HepG2 (cell line): Measurements from ENCODE around the gene CDH1. TPM values are rescaled to one million over a fixed set of nuclear protein-coding genes. Genes with fewer than 3 reads are reported as not detected.

ENCODE experiments used
- CBFB ChIP-seq: sonication (generic); formaldehyde crosslinking; IDR thresholded peaks from 2 replicates; pipeline ENCODE4 v1.4.0; 2020; ENCODE audit warnings: missing genetic modification reagents
- CSRNP1 ChIP-seq: sonication (generic); formaldehyde crosslinking; IDR thresholded peaks from 2 replicates; pipeline ENCODE4 v1.8.1; 2023; ENCODE audit warnings: mild to moderate bottlenecking, missing genetic modification reagents
- DMAP1 ChIP-seq: IDR thresholded peaks from 2 replicates; pipeline ENCODE4 v1.6.1; 2016
- ETV5 ChIP-seq: IDR thresholded peaks from 2 replicates; pipeline ENCODE4 v1.6.1; 2018; ENCODE audit warnings: missing biosample characterization, missing genetic modification reagents, inconsistent platforms, borderline replicate concordance
- GTF3A ChIP-seq: sonication (generic); formaldehyde crosslinking; conservative IDR thresholded peaks from 2 replicates; pipeline ENCODE4 v1.4.0; 2020; ENCODE audit warnings: mild to moderate bottlenecking, missing genetic modification reagents
- HNF1B ChIP-seq: sonication (generic); formaldehyde crosslinking; IDR thresholded peaks from 2 replicates; pipeline ENCODE4 v1.5.1; 2020; ENCODE audit warnings: mild to moderate bottlenecking, moderate library complexity, missing genetic modification reagents
- HNRNPH1 ChIP-seq: fragments of 200-400 bp; formaldehyde crosslinking; optimal IDR thresholded peaks from 2 replicates; pipeline ENCODE3; 2017; ENCODE audit warnings: mild to moderate bottlenecking, low read depth, low read length
- IRF2 ChIP-seq: IDR thresholded peaks from 2 replicates; pipeline ENCODE4 v1.6.1; 2018; ENCODE audit warnings: missing genetic modification reagents, missing compliant biosample characterization
- KLF11 ChIP-seq: IDR thresholded peaks from 2 replicates; pipeline ENCODE4 v1.6.1; 2016; ENCODE audit warnings: missing compliant biosample characterization
- MLX ChIP-seq: IDR thresholded peaks from 2 replicates; pipeline ENCODE4 v1.6.1; 2016
- PLSCR1 ChIP-seq: sonication (generic); formaldehyde crosslinking; IDR thresholded peaks from 2 replicates; pipeline ENCODE4 v1.5.0; 2020; ENCODE audit warnings: missing genetic modification reagents, mild to moderate bottlenecking, borderline replicate concordance
- RBM39 ChIP-seq: fragments of 200-400 bp; formaldehyde crosslinking; IDR thresholded peaks from one replicate; pipeline ENCODE4 v1.6.1; 2018; ENCODE audit warnings: antibody characterized with exemption, mild to moderate bottlenecking, low read depth, low read length; ENCODE audit not compliant: poor library complexity, severe bottlenecking
- SAP130 ChIP-seq: IDR thresholded peaks from 2 replicates; pipeline ENCODE4 v1.6.1; 2016; ENCODE audit warnings: low read depth
- SKI ChIP-seq: fragments of 450-650 bp; IDR thresholded peaks from one replicate; pipeline ENCODE4 v1.6.1; 2018; ENCODE audit warnings: mild to moderate bottlenecking; ENCODE audit not compliant: partially characterized antibody
- SP4 ChIP-seq: sonication (generic); formaldehyde crosslinking; IDR thresholded peaks from 2 replicates; pipeline ENCODE4 v1.8.1; 2023; ENCODE audit warnings: mild to moderate bottlenecking, missing genetic modification reagents
- TFE3 ChIP-seq: IDR thresholded peaks from 2 replicates; pipeline ENCODE4 v1.6.1; 2016
- TRIM24 ChIP-seq: sonication (generic); formaldehyde crosslinking; IDR thresholded peaks from 2 replicates; pipeline ENCODE4 v1.8.0; 2022; ENCODE audit warnings: mild to moderate bottlenecking, missing genetic modification reagents
- ZMAT5 ChIP-seq: sonication (generic); formaldehyde crosslinking; IDR thresholded peaks from 2 replicates; pipeline ENCODE4 v1.5.0; 2020; ENCODE audit warnings: mild to moderate bottlenecking, low read depth, missing genetic modification reagents, borderline replicate concordance
- ZNF3 ChIP-seq: IDR thresholded peaks from 2 replicates; pipeline ENCODE4 v1.7.0; 2017; ENCODE audit warnings: inconsistent platforms
- ZNF441 ChIP-seq: sonication (generic); formaldehyde crosslinking; IDR thresholded peaks from 2 replicates; pipeline ENCODE4 v1.7.0; 2021; ENCODE audit warnings: missing genetic modification reagents, borderline replicate concordance
- ZNF451 ChIP-seq: sonication (generic); formaldehyde crosslinking; IDR thresholded peaks from 2 replicates; pipeline ENCODE4 v1.5.0; 2020; ENCODE audit warnings: mild to moderate bottlenecking, missing genetic modification reagents
- ZNF550 ChIP-seq: sonication (generic); formaldehyde crosslinking; IDR thresholded peaks from 2 replicates; pipeline ENCODE4 v1.4.0; 2020; ENCODE audit warnings: mild to moderate bottlenecking, missing genetic modification reagents, borderline replicate concordance
- ZNF563 ChIP-seq: sonication (generic); formaldehyde crosslinking; IDR thresholded peaks from 2 replicates; pipeline ENCODE4 v1.8.0; 2022; ENCODE audit warnings: mild to moderate bottlenecking, moderate library complexity, missing genetic modification reagents
- ZNF746 ChIP-seq: sonication (generic); formaldehyde crosslinking; IDR thresholded peaks from 2 replicates; pipeline ENCODE4 v1.8.0; 2022; ENCODE audit warnings: mild to moderate bottlenecking, missing genetic modification reagents
- ZNF761 ChIP-seq: sonication (generic); formaldehyde crosslinking; conservative IDR thresholded peaks from 2 replicates; pipeline ENCODE4 v1.4.0; 2020; ENCODE audit warnings: mild to moderate bottlenecking, missing genetic modification reagents
- polyA plus RNA-seq, 8 experiments: library from polyadenylated mRNA; depleted of rRNA in 3 of 8; stranded (reverse) in 7 of 8; unstranded in 1 of 8; fragments of >200 nt; fragmentation: Illumina TruSeq in 4 of 8; extraction: Trizol in 4 of 8; gene quantifications; 2 replicates each; pipeline versions ENCODE4 v1.2.1 to v1.2.3, GENCODE V29; 2011 to 2016; ENCODE audit warnings: low read depth in 4 of 8, missing spikeins in 1 of 8, mixed read lengths in 1 of 8; ENCODE audit not compliant: insufficient read depth in 1 of 8
- total RNA-seq, 5 experiments: library from RNA; depleted of rRNA; stranded (reverse); fragments of >200 nt; fragmentation: Illumina TruSeq; extraction: Trizol; gene quantifications; 2 replicates each; pipeline ENCODE4 v1.2.3, GENCODE V29; 2016; ENCODE audit warnings: low read depth in 1 of 5

CDH1 gene
- total and polyA plus RNA-seq, 2 of the 13 experiments (the other 11 are each of a cell fraction or from before 2014, with no cell fraction given): 0.95 to 9.8 TPM

- TF ChIP-seq HNF1B (CRISPR knock-in tag): peak; percentile 93
- peak; percentile 82 for TF ChIP-seq SKI
- no peak for TF ChIP-seq RBM39
- TF ChIP-seq ZNF761 (CRISPR knock-in tag): peak; percentile 94
- no peak for TF ChIP-seq KLF11
- peak; percentile 93 for TF ChIP-seq ZNF441 (CRISPR knock-in tag)
- no peak for TF ChIP-seq PLSCR1 (CRISPR knock-in tag)
- TF ChIP-seq DMAP1: peak; percentile 60; the same call in 1 of the 2 replicates
- TF ChIP-seq MLX: peak; percentile 84
- peak; percentile 95 for TF ChIP-seq SAP130 (CRISPR knock-in tag)
- TF ChIP-seq CBFB (CRISPR knock-in tag): peak; percentile 73; the same call in 1 of the 2 replicates
- TF ChIP-seq ZNF550 (CRISPR knock-in tag): no peak
- TF ChIP-seq SP4 (CRISPR knock-in tag): peak; percentile 58; the same call in 1 of the 2 replicates
- TF ChIP-seq CSRNP1: no peak
- TF ChIP-seq GTF3A: 0 out of 2 replicates have a peak, but pooled peaks have one; percentile 73
- peak; percentile 94 for TF ChIP-seq ETV5 (CRISPR knock-in tag)
- 0 out of 2 replicates have a peak, but pooled peaks have one; percentile 22 for TF ChIP-seq ZNF3
- peak; percentile 56; the same call in 1 of the 2 replicates for TF ChIP-seq TFE3 (CRISPR knock-in tag)
- TF ChIP-seq TRIM24 (CRISPR knock-in tag): 0 out of 2 replicates have a peak, but pooled peaks have one; percentile 14
- TF ChIP-seq IRF2 (CRISPR knock-in tag): peak; percentile 93
- TF ChIP-seq ZNF746 (CRISPR knock-in tag): peak; percentile 83; the same call in 1 of the 2 replicates
- no peak for TF ChIP-seq ZMAT5 (CRISPR knock-in tag)
- no peak for TF ChIP-seq ZNF451
- no peak for TF ChIP-seq HNRNPH1
- no peak for TF ChIP-seq ZNF563 (CRISPR knock-in tag)
Measured at GRCh38 chr16:68744744-68745280, 7.7 kb downstream of the CDH1 start (continued).
